HUES48 (cell line): Measurements from ENCODE around the gene RERE.

Experiments
- H3K27ac ChIP-seq: one replicate; pipeline ENCODE4 v1.7.0; 2013; ENCODE audit warnings: low read depth, low read length, inconsistent platforms
- H3K27me3 ChIP-seq: 2 replicates; pipeline ENCODE4 v1.6.1; 2013; ENCODE audit warnings: mild to moderate bottlenecking, low read length; ENCODE audit not compliant: control insufficient read depth, insufficient read depth
- H3K36me3 ChIP-seq: 2 replicates; pipeline ENCODE4 v1.6.1; 2013; ENCODE audit warnings: low read length; ENCODE audit not compliant: control insufficient read depth, insufficient read depth
- H3K4me1 ChIP-seq: 2 replicates; pipeline ENCODE4 v1.6.1; 2013; ENCODE audit warnings: mild to moderate bottlenecking, low read length; ENCODE audit not compliant: control insufficient read depth, insufficient read depth
- H3K4me3 ChIP-seq: 2 replicates; pipeline ENCODE4 v1.5.1; 2013; ENCODE audit warnings: mild to moderate bottlenecking, low read depth, low read length
- H3K9ac ChIP-seq: 2 replicates; pipeline ENCODE4 v1.6.1; 2013; ENCODE audit warnings: mild to moderate bottlenecking, low read depth, low read length, moderate library complexity
- H3K9me3 ChIP-seq: 2 replicates; pipeline ENCODE4 v1.6.1; 2013; ENCODE audit warnings: low read length; ENCODE audit not compliant: control insufficient read depth, insufficient read depth

The RERE gene

DNA sequence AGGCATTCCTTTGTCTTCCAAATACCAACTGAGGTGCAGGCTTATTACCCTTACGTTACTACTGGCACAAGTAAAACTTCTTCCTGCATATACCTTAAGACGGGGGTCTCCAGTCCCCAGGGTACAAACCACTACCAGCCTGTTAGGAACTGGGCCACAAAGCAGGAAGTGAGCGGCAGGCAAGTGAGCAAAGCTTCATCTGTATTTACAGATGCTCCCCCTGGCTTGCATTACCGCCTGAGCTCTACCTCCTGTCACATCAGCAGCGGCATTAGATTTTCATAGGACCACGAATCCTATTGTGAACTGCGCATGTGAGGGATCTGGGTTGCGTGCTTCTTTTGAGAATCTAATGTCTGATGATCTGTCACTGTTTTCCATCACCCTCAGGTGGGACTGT lies 386.4 kb downstream of the RERE start:
- Histone ChIP-seq H3K36me3 (no peaks in the 10 kb centered on the region), H3K9me3 (no peaks in the 10 kb centered on the region), H3K27me3 (no peaks in the 10 kb centered on the region), H3K27ac (no peak overlapping the region), H3K4me3 (no peak overlapping the region), H3K9ac (no peak overlapping the region), H3K4me1 (peaks cover 18% of the 10 kb centered on the region; the same call in 1 of the 2 replicates)

GRCh38 chr1:8430476-8430875 lies 387.0 kb downstream of the RERE start:
- no peaks in the 10 kb centered on the region for H3K36me3 ChIP-seq
- no peaks in the 10 kb centered on the region for H3K27me3 ChIP-seq
- no peak overlapping the region for H3K4me3 ChIP-seq
- no peak overlapping the region for H3K27ac ChIP-seq
- no peak overlapping the region for H3K9ac ChIP-seq
- no peaks in the 10 kb centered on the region for H3K9me3 ChIP-seq
- H3K4me1 ChIP-seq, result peaks cover 20% of the 10 kb centered on the region

GRCh38 chr1:8429549-8430110 lies 387.8 kb downstream of the RERE start:
- Histone ChIP-seq H3K4me3 (no peak overlapping the region), H3K27ac (no peak overlapping the region), H3K36me3 (no peaks in the 10 kb centered on the region), H3K4me1 (peaks cover 28% of the 10 kb centered on the region), H3K9ac (no peak overlapping the region), H3K9me3 (no peaks in the 10 kb centered on the region), H3K27me3 (no peaks in the 10 kb centered on the region)

DNA sequence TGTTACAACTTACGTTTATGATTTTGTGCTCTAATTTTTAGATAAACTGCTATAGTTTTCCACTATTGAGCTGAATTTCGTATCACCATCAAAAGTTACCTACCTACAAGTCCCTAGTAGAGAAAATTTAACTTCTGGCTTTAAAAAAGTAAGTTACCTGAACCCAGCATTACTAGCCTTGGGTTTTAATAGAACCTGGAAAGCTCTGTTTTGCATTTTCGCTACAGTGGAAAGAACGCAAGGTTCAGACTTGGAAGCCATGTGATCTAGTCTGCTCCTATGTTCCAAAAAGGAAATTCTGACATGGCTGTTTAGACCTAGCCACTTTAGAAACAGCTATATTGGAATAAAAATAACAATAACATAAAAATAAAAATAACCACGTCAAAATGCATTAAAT lies 389.0 kb downstream of the RERE start:
- Histone ChIP-seq H3K4me3 (no peak overlapping the region), H3K4me1 (peaks cover 33% of the 10 kb centered on the region), H3K9me3 (no peaks in the 10 kb centered on the region), H3K9ac (no peak overlapping the region), H3K27ac (no peak overlapping the region), H3K36me3 (no peaks in the 10 kb centered on the region), H3K27me3 (no peaks in the 10 kb centered on the region)

GRCh38 chr1:8427986-8428385 lies 389.5 kb downstream of the RERE start:
- Histone ChIP-seq H3K36me3 (no peaks in the 10 kb centered on the region), H3K4me3 (no peak overlapping the region), H3K9ac (no peak overlapping the region), H3K4me1 (peaks cover 34% of the 10 kb centered on the region), H3K9me3 (no peaks in the 10 kb centered on the region), H3K27me3 (no peaks in the 10 kb centered on the region), H3K27ac (no peak overlapping the region)

- Histone ChIP-seq H3K36me3 (peaks cover under 1% of the 10 kb centered on the region; the same call in 1 of the 2 replicates), H3K9me3 (no peaks in the 10 kb centered on the region), H3K9ac (no peak overlapping the region), H3K4me1 (peaks cover 39% of the 10 kb centered on the region), H3K4me3 (no peak overlapping the region), H3K27me3 (no peaks in the 10 kb centered on the region), H3K27ac (no peak overlapping the region)
These were observed 389.9 kb downstream of the RERE start for GRCh38 chr1:8427493-8427892.

- no peaks in the 10 kb centered on the region for H3K9me3 ChIP-seq
- H3K27ac ChIP-seq, result no peak overlapping the region
- H3K4me1 ChIP-seq, result peaks cover 44% of the 10 kb centered on the region
- H3K27me3 ChIP-seq, result no peaks in the 10 kb centered on the region
- no peak overlapping the region for H3K4me3 ChIP-seq
- peaks cover 3% of the 10 kb centered on the region; the same call in 1 of the 2 replicates for H3K36me3 ChIP-seq
- H3K9ac ChIP-seq, result no peak overlapping the region
These were observed 390.4 kb downstream of the RERE start for GRCh38 chr1:8426996-8427395.

GRCh38 chr1:8425781-8426161 lies 391.7 kb downstream of the RERE start:
- peaks cover 51% of the 10 kb centered on the region for H3K4me1 ChIP-seq
- peak overlapping the region; percentile 98 for H3K27ac ChIP-seq

GRCh38 chr1:8425150-8425780 lies 392.2 kb downstream of the RERE start:
- peak overlapping the region; percentile 98 for H3K27ac ChIP-seq
- peaks cover 52% of the 10 kb centered on the region for H3K4me1 ChIP-seq
- H3K4me3 ChIP-seq, result 0 out of 2 replicates have a peak overlapping the region, but pooled peaks have one; percentile 79

More at GRCh38 chr1:8425781-8426161, 391.7 kb downstream of the RERE start:
- H3K36me3 ChIP-seq, result peaks cover 11% of the 10 kb centered on the region; the same call in 1 of the 2 replicates
- H3K27me3 ChIP-seq, result no peaks in the 10 kb centered on the region
- no peaks in the 10 kb centered on the region for H3K9me3 ChIP-seq
- no peak overlapping the region for H3K9ac ChIP-seq
- H3K4me3 ChIP-seq, result no peak overlapping the region

GRCh38 chr1:8424539-8425116 lies 392.8 kb downstream of the RERE start:
- Histone ChIP-seq H3K27ac (peak overlapping the region; percentile 98), H3K9me3 (no peaks in the 10 kb centered on the region), H3K27me3 (no peaks in the 10 kb centered on the region), H3K4me3 (peak overlapping the region; percentile 79), H3K9ac (peak overlapping the region; percentile 51), H3K36me3 (peaks cover 20% of the 10 kb centered on the region), H3K4me1 (peaks cover 52% of the 10 kb centered on the region)

More at GRCh38 chr1:8425150-8425780, 392.2 kb downstream of the RERE start:
- peaks cover 14% of the 10 kb centered on the region for H3K36me3 ChIP-seq
- H3K9ac ChIP-seq, result no peak overlapping the region
- H3K9me3 ChIP-seq, result no peaks in the 10 kb centered on the region
- no peaks in the 10 kb centered on the region for H3K27me3 ChIP-seq
